NCI-H2107 treated with DMSO at 0.1 percent for 48 hours (cell line): Measurements from ENCODE around the gene AAGAB.
A peak's percentile ranks its signal among the peaks of the same experiment; 100 is the strongest.
"Not testable (repeated sequence)": the region's sequence is repeated elsewhere in the genome, so short reads cannot be mapped to it uniquely, and the experiment has no call there.

Source experiments
- DNase-seq: peaks from one replicate; lab custom pipeline; 2025; ENCODE audit not compliant: unreplicated experiment; lab: John Stamatoyannopoulos, UW

AAGAB gene, protein sequence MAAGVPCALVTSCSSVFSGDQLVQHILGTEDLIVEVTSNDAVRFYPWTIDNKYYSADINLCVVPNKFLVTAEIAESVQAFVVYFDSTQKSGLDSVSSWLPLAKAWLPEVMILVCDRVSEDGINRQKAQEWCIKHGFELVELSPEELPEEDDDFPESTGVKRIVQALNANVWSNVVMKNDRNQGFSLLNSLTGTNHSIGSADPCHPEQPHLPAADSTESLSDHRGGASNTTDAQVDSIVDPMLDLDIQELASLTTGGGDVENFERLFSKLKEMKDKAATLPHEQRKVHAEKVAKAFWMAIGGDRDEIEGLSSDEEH

GRCh38 chr15:67254238-67255175, at the start of gene AAGAB, which contains the start of gene IQCH:
Gene AAGAB (minus strand): TSS chr15:67254661. CDS start chr15:67254631, 30 bp downstream.
Gene IQCH (plus strand): TSS chr15:67254786. CDS start chr15:67254897, 111 bp downstream.
- peak; percentile 73 for DNase-seq

- peak; percentile 24 for DNase-seq
Observed at GRCh38 chr15:67303490-67304363, 49.3 kb upstream of the AAGAB start.

- no peak for DNase-seq
Observed at GRCh38 chr15:67300266-67301025, 46.0 kb upstream of the AAGAB start.

GRCh38 chr15:67296684-67297083, 42.2 kb upstream of the AAGAB start:
- DNase-seq, result no peak

- DNase-seq, result no peak
Observed at GRCh38 chr15:67296188-67296587, 41.7 kb upstream of the AAGAB start.

GRCh38 chr15:67290319-67290718, 35.9 kb upstream of the AAGAB start:
- no peak for DNase-seq

- DNase-seq, result not testable (repeated sequence)
Observed at GRCh38 chr15:67286400-67286799, 31.9 kb upstream of the AAGAB start.

- DNase-seq, result not testable (repeated sequence)
Observed at GRCh38 chr15:67285625-67286024, 31.2 kb upstream of the AAGAB start.

- no peak for DNase-seq
Observed at GRCh38 chr15:67281714-67282113, 27.3 kb upstream of the AAGAB start.

- DNase-seq, result no peak
Observed at GRCh38 chr15:67280217-67280616, 25.8 kb upstream of the AAGAB start.

- DNase-seq, result no peak
Observed at GRCh38 chr15:67276666-67277065, 22.2 kb upstream of the AAGAB start.

GRCh38 chr15:67274236-67274635, 19.8 kb upstream of the AAGAB start:
- no peak for DNase-seq

GRCh38 chr15:67267951-67268941, 13.8 kb upstream of the AAGAB start:
- DNase-seq, result no peak

- no peak for DNase-seq
Observed at GRCh38 chr15:67267440-67267839, 13.0 kb upstream of the AAGAB start.

- peak; percentile 13 for DNase-seq
Observed at GRCh38 chr15:67266870-67267269, 12.4 kb upstream of the AAGAB start.

DNA sequence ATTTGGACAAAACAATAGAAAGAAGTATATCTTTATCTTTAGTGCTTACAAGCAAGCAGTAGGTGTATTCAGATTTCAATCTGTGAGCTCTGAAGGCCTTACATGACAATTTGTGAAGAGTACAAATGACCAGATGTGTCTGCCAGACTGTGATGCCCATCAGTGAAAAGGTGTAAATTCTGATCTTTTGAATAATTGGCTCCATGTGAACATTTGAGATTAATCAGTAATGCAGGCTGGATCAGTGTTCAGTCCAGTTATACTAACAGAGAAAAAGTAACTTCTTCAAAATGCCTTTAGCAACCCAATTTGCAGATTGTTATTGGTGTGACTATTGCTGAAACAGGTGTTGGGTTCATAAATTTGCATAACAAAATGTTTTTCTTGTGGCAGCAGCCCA, 5.3 kb upstream of the AAGAB start:
- no peak for DNase-seq

- DNase-seq, result no peak
Observed at GRCh38 chr15:67259379-67259778, 4.9 kb upstream of the AAGAB start.

DNA sequence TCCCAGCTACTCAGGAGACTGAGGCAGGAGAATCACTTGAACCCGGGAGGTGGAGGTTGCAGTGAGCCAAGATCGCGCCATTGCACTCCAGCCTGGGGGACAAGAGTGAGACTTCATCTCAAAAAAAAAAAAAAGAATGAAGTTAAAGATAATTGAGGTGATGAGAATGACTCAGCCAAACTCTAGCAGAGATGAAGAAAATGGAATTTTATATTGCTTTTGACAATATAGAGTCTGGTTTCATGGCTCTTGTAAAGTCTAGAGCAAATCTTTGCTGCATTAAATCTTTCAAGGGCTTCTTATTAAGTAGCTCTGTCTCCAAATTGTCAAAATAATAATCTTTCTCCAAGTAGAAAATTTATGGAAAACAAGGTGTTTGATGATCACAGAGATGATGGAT, 4.0 kb upstream of the AAGAB start:
- DNase-seq, result not testable (repeated sequence)

GRCh38 chr15:67256051-67256450, 1.6 kb upstream of the AAGAB start:
- DNase-seq, result no peak
